HepG2 (cell line): ENCODE data around the gene SEMA3G. TPM values are rescaled to one million over a fixed set of nuclear protein-coding genes. Genes with fewer than 3 reads are reported as not detected.
A peak's percentile ranks its signal among the peaks of the same experiment; 100 is the strongest.

Experiments used
- ATAC-seq: fragments of 200-7000 bp; cut with Tn5 transposase; 3 replicates; pipeline ENCODE4 v1.9.1; 2020; ENCODE audit warnings: mild to moderate bottlenecking, moderate library complexity
- Bru-seq: library from RNA; stranded (reverse); fragments of 400-500 nt; gene quantifications from one replicate; lab custom pipeline; 2021; lab: Mats Ljungman, UMichigan
- BruChase-seq, 2 experiments: library from RNA; stranded (reverse); fragments of 400-500 nt; gene quantifications; one replicate each; lab custom pipeline; 2021; lab: Mats Ljungman, UMichigan
- BruUV-seq: library from RNA; stranded (reverse); fragments of 400-500 nt; replicated peaks from 2 replicates; lab custom pipeline; 2021; lab: Mats Ljungman, UMichigan
- CTCF ChIA-PET: fragments of 300-600 bp; formaldehyde crosslinking; extraction: SDS; loops from one replicate; lab custom pipeline; 2021; ENCODE audit warnings: low total read pairs, inconsistent platforms, low intra/inter-chr PET ratio; lab: Yijun Ruan, JAX
- POLR2A ChIA-PET: fragments of 350-600 bp; sonication (Branson Sonifier 250); formaldehyde crosslinking; loops from one replicate; lab custom pipeline; 2020; ENCODE audit warnings: antibody characterized with exemption, inconsistent platforms; lab: Yijun Ruan, JAX
- DNase-seq: peaks from one replicate; pipeline ENCODE4 v3.0.0-alpha.2; 2015; ENCODE audit warnings: low spot score
- FAIRE-seq: peaks from 3 replicates; lab custom pipeline; 2011; peaks lifted over from hg19 to GRCh38; lab: Jason Lieb, UNC
- H2AFZ ChIP-seq: one replicate; pipeline ENCODE4 v1.6.1; 2011; ENCODE audit warnings: low read length, inconsistent platforms
- H3K27ac ChIP-seq: fragments of 300-600 bp; 3 replicates; pipeline ENCODE4 v1.8.0; 2011; ENCODE audit warnings: mixed run types, mild to moderate bottlenecking, mixed read lengths, low read length, inconsistent platforms; ENCODE audit not compliant: insufficient read depth; ENCODE audit errors: extremely low read length
- H3K27me3 ChIP-seq, 2 experiments: fragments of 200-600 bp in 1 of 2; 2 replicates in 1 of 2; 3 replicates in 1 of 2; pipeline versions ENCODE4 v1.6.0 to v1.8.0; 2011; ENCODE audit warnings: low read length in 2 of 2, mild to moderate bottlenecking in 2 of 2, moderate library complexity in 2 of 2, inconsistent platforms in 1 of 2; ENCODE audit not compliant: insufficient read depth in 2 of 2, control insufficient read depth in 1 of 2
- H3K36me3 ChIP-seq, 2 experiments: fragments of 200-600 bp in 1 of 2; replicated peaks in 1 of 2; 2 replicates in 1 of 2; 3 replicates in 1 of 2; pipeline versions ENCODE4 v1.5.1 to v1.8.0; 2011; ENCODE audit warnings: low read length in 2 of 2, inconsistent platforms in 1 of 2; ENCODE audit not compliant: insufficient read depth in 2 of 2, control insufficient read depth in 1 of 2
- H3K4me1 ChIP-seq: 2 replicates; pipeline ENCODE4 v1.5.1; 2012; ENCODE audit warnings: low read length, inconsistent platforms; ENCODE audit not compliant: insufficient read depth
- H3K4me2 ChIP-seq: 2 replicates; pipeline ENCODE4 v1.6.0; 2011; ENCODE audit warnings: low read depth, low read length, inconsistent platforms
- H3K4me3 ChIP-seq, 3 experiments: fragments of 200-600 bp in 1 of 3; sonication (generic), shearing (Covaris generic) in 1 of 3; replicated peaks in 1 of 3; 2 replicates each; pipeline ENCODE4 v1.5.1; 2011 to 2016; ENCODE audit warnings: low read length in 3 of 3, inconsistent platforms in 2 of 3, low read depth in 2 of 3, mild to moderate bottlenecking in 2 of 3, control low read depth in 1 of 3, mixed read lengths in 1 of 3; ENCODE audit not compliant: insufficient read depth in 1 of 3
- H3K79me2 ChIP-seq: one replicate; pipeline ENCODE4 v1.6.1; 2011; ENCODE audit warnings: low read length, inconsistent platforms; ENCODE audit not compliant: insufficient read depth
- H3K9ac ChIP-seq: 2 replicates; pipeline ENCODE4 v1.6.0; 2011; ENCODE audit warnings: mild to moderate bottlenecking, low read depth, low read length, inconsistent platforms; ENCODE audit not compliant: insufficient read depth
- H3K9me3 ChIP-seq: 2 replicates; pipeline ENCODE4 v1.5.1; 2012; ENCODE audit warnings: mild to moderate bottlenecking, low read length
- H4K20me1 ChIP-seq: 2 replicates; pipeline ENCODE4 v1.6.0; 2011; ENCODE audit warnings: inconsistent platforms, mild to moderate bottlenecking, low read length, moderate library complexity; ENCODE audit not compliant: insufficient read depth
- MAFG ChIP-seq: sonication (generic); formaldehyde crosslinking; IDR thresholded peaks from 2 replicates; pipeline ENCODE4 v1.5.1; 2020; ENCODE audit warnings: mild to moderate bottlenecking, missing genetic modification reagents
- ZNF180 ChIP-seq: sonication (generic); formaldehyde crosslinking; IDR thresholded peaks from 2 replicates; pipeline ENCODE4 v1.4.0; 2020; ENCODE audit warnings: low read depth, missing genetic modification reagents, borderline replicate concordance
- ZNF598 ChIP-seq: sonication (generic); formaldehyde crosslinking; IDR thresholded peaks from 2 replicates; pipeline ENCODE4 v1.5.1; 2020; ENCODE audit warnings: mild to moderate bottlenecking, missing genetic modification reagents, borderline replicate concordance
- ZNF841 ChIP-seq: sonication (generic); formaldehyde crosslinking; IDR thresholded peaks from 2 replicates; pipeline ENCODE4 v1.8.1; 2023; ENCODE audit warnings: missing genetic modification reagents, borderline replicate concordance
- ZNF883 ChIP-seq: sonication (generic); formaldehyde crosslinking; IDR thresholded peaks from 2 replicates; pipeline ENCODE4 v1.5.1; 2020; ENCODE audit warnings: mild to moderate bottlenecking, missing genetic modification reagents; ENCODE audit errors: not compliant biosample characterization
- WGBS: methylation state at CpG from one replicate; pipeline ENCODE4 v1.1.6; 2017; ENCODE audit warnings: low lambda C conversion rate; 5-methylcytosine and 5-hydroxymethylcytosine counted together
- in situ Hi-C: cut with HindIII; loops from 2 replicates; pipeline ENCODE4 v1.10.0; 2017; ENCODE audit warnings: low pct_unique_long_range_greater_than_20kb; ENCODE audit not compliant: extremely low pct_ligation_motif_present
- intact Hi-C: fragments of 100-400 bp; cut with micrococcal nuclease; formaldehyde crosslinking; loops from one replicate; pipeline ENCODE4 v1.10.0; 2022; ENCODE audit not compliant: unreplicated experiment
- long read RNA-seq, 2 experiments: library from RNA in 1 of 2; library from polyadenylated mRNA in 1 of 2; stranded (forward) in 1 of 2; unstranded in 1 of 2; transcript quantifications; one replicate each; pipeline ENCODE4 v2.0.0, GENCODE V29; 2019 to 2022
- polyA minus RNA-seq, 3 experiments: library from RNA; depleted of rRNA, polyadenylated mRNA; stranded (reverse); fragments of >200 nt; gene quantifications; 2 replicates each; pipeline ENCODE4 v1.2.3, GENCODE V29; 2011; ENCODE audit warnings: low replicate concordance in 1 of 3
- polyA plus RNA-seq, 8 experiments: library from polyadenylated mRNA; depleted of rRNA in 3 of 8; stranded (reverse) in 7 of 8; unstranded in 1 of 8; fragments of >200 nt; fragmentation: Illumina TruSeq in 4 of 8; extraction: Trizol in 4 of 8; gene quantifications; 2 replicates each; pipeline versions ENCODE4 v1.2.1 to v1.2.3, GENCODE V29; 2011 to 2016; ENCODE audit warnings: low read depth in 4 of 8, missing spikeins in 1 of 8, mixed read lengths in 1 of 8; ENCODE audit not compliant: insufficient read depth in 1 of 8
- total RNA-seq, 5 experiments: library from RNA; depleted of rRNA; stranded (reverse); fragments of >200 nt; fragmentation: Illumina TruSeq; extraction: Trizol; gene quantifications; 2 replicates each; pipeline ENCODE4 v1.2.3, GENCODE V29; 2016; ENCODE audit warnings: low read depth in 1 of 5
- TF ChIP-seq, protein P1 (sequence below): sonication (generic); formaldehyde crosslinking; IDR thresholded peaks from 2 replicates; pipeline ENCODE4 v1.8.0; 2022; ENCODE audit warnings: low read depth, missing genetic modification reagents
- TF ChIP-seq, protein P2 (sequence below): sonication (generic); formaldehyde crosslinking; IDR thresholded peaks from 2 replicates; pipeline ENCODE4 v1.8.1; 2023; ENCODE audit warnings: missing genetic modification reagents, inconsistent platforms, borderline replicate concordance
- TF ChIP-seq, protein P3 (sequence below): IDR thresholded peaks from 2 replicates; pipeline ENCODE4 v1.6.1; 2016; ENCODE audit warnings: mild to moderate bottlenecking
- TF ChIP-seq, protein P4 (sequence below): sonication (generic); formaldehyde crosslinking; conservative IDR thresholded peaks from 2 replicates; pipeline ENCODE4 v1.8.0; 2022; ENCODE audit warnings: mild to moderate bottlenecking, moderate library complexity, missing genetic modification reagents

Gene SEMA3G
- total RNA-seq (2016; rRNA removed; fragmentation: Illumina TruSeq; extraction: Trizol): 2.0 and 6.1 TPM in 2 replicates
- total RNA-seq (2016; cell fraction: cytosol; rRNA removed; fragmentation: Illumina TruSeq; extraction: Trizol; ENCODE audit: low read depth): 0.44 and 0.61 TPM in 2 replicates
- total RNA-seq (2016; cell fraction: insoluble cytoplasmic fraction; rRNA removed; fragmentation: Illumina TruSeq; extraction: Trizol): 1.9 and 7.2 TPM in 2 replicates
- total RNA-seq (2016; cell fraction: membrane; rRNA removed; fragmentation: Illumina TruSeq; extraction: Trizol): 1.0 and 1.1 TPM in 2 replicates
- total RNA-seq (2016; cell fraction: nucleus; rRNA removed; fragmentation: Illumina TruSeq; extraction: Trizol): 5.8 and 8.3 TPM in 2 replicates
- polyA plus RNA-seq (2011; rRNA removed): 8.3 and 13.4 TPM in 2 replicates
- 8.0 and 10.3 TPM in 2 replicates for polyA plus RNA-seq (2011; cell fraction: cytosol; rRNA removed)
- 21.7 and 30.5 TPM in 2 replicates for polyA plus RNA-seq (2011; cell fraction: nucleus; rRNA removed)
- 14.2 and 15.4 TPM in 2 replicates for polyA plus RNA-seq (2012)
- polyA plus RNA-seq (2016; cell fraction: cytosol; fragmentation: Illumina TruSeq; extraction: Trizol; ENCODE audit: low read depth): 0.33 and 0.36 TPM in 2 replicates
- 1.4 and 2.1 TPM in 2 replicates for polyA plus RNA-seq (2016; cell fraction: insoluble cytoplasmic fraction; fragmentation: Illumina TruSeq; extraction: Trizol; ENCODE audit: low read depth)
- polyA plus RNA-seq (2016; cell fraction: membrane; fragmentation: Illumina TruSeq; extraction: Trizol; ENCODE audit: low read depth): 0.62 and 0.71 TPM in 2 replicates
- 8.4 and 8.8 TPM in 2 replicates for polyA plus RNA-seq (2016; cell fraction: nucleus; fragmentation: Illumina TruSeq; extraction: Trizol; ENCODE audit: insufficient read depth, low read depth)
- polyA minus RNA-seq (2011; rRNA and poly(A)+ RNA removed; ENCODE audit: low replicate concordance): 1.2 and 22.3 TPM in 2 replicates
- 6.4 and 10.0 TPM in 2 replicates for polyA minus RNA-seq (2011; cell fraction: cytosol; rRNA and poly(A)+ RNA removed)
- polyA minus RNA-seq (2011; cell fraction: nucleus; rRNA and poly(A)+ RNA removed): 11.9 and 12.6 TPM in 2 replicates
- Bru-seq, nascent RNA: percentile 57 among the genes with signal in this experiment
- BruChase-seq, experiment 1, labeled RNA remaining after a 6-hour chase: percentile 59 among the genes with signal in this experiment
- BruChase-seq, experiment 2, labeled RNA remaining after a 2-hour chase: percentile 51 among the genes with signal in this experiment
- long read RNA-seq, experiment 1, partial matches to known transcripts: 1 of 3 reads
- long read RNA-seq, experiment 1, other reads (novel, unspliced or antisense): 2 of 3 reads
- long read RNA-seq, experiment 2, full-length matches to known transcripts: 6 of 37 reads
- long read RNA-seq, experiment 2, partial matches to known transcripts: 6 of 37 reads
- long read RNA-seq, experiment 2, other reads (novel, unspliced or antisense): 25 of 37 reads

DNA sequence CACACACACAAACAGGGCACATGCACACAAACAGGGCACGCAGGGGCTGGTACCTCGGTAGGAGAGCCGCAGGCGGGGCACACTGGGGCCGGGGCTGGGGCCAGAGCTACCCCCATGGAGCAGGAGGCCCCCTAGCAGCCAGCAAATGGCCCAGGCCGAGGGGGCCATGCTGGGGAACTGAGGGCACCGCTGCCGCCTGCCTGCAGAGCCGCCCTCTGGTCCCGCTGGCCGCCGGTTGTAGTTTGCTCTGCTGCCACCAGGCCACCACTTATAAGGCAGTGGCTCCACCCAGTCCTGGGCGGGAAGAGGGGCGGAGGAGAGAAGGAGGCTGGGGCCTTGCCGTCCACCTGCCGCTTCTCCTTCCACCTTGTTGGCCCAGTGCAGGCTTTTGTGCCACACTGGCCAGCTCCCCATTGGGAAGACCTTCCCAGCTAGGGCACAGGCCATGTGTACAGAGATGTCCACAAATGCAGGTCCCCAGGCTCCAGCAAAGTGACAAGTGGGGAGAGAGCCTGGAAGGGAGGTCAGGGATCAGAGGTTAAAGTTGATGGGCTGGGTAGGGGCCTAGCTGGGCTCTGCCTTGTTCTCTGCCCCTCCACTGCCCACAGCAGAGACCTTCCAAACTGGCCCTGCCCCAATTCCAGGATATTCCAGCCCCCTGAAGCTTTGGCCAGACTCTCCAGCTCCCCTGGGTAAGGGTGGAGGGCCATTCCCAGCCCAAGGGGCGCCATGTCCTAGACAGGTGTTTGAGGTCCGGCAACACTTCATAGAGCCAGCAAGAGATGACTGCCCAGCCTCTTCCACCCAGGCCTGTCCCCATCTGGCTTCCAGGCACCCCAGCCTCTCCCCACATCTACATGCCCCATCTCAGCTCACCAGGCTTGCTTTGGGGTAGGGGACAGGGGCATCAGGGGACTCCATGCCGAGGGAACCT lies at the start of gene SEMA3G:
Gene SEMA3G, minus strand, starts transcription at position 244 of the 934 bp plus-strand sequence. Its CDS starts 76 bp downstream, at position 168.
- peak within 1 kb of the TSS; percentile 52 to 79 (median 78) for H3K4me3 ChIP-seq
- ChIA-PET POLR2A (interaction anchor here (1.0 to 3.6 kb wide), 7 partner anchors 9 to 291 kb away, joined by 3 to 14 read pairs (median 7); partner anchors contain the start of genes NISCH, POC1A and TNNC1), CTCF (interaction anchor here (1.2 to 4.6 kb wide), 2 partner anchors 16 to 33 kb away, joined by 4 to 83 read pairs; no protein-coding TSS in a partner anchor)
- peak within 1 kb of the TSS; percentile 85 for H3K4me2 ChIP-seq
- H3K79me2 ChIP-seq: no peaks in the 10 kb centered on the region
- H3K9me3 ChIP-seq: no peaks in the 10 kb centered on the region
- no TSS peak for BruUV-seq
- ATAC-seq (peak; percentile 92), DNase-seq (peak; percentile 76), FAIRE-seq (peak; percentile 66)
- in situ Hi-C loops (no loop called here), intact Hi-C loops (loop anchor here (2.0 kb wide), 1 partner anchor 154 kb away; no protein-coding TSS in a partner anchor)
- no peaks in the 10 kb centered on the region for H3K27me3 ChIP-seq
- no peak within 1 kb of the TSS for H2AFZ ChIP-seq
- peak within 1 kb of the TSS; percentile 31 for H3K27ac ChIP-seq
- H4K20me1 ChIP-seq: no peaks in the 10 kb centered on the region
- peak within 1 kb of the TSS; percentile 80 for H3K9ac ChIP-seq
- WGBS: 10% methylated on average over 14 of the region's 19 CpGs
- H3K36me3 ChIP-seq: no peaks in the 10 kb centered on the region; a peak in 2 of 5 replicates
- H3K4me1 ChIP-seq: peaks cover 78% of the 10 kb centered on the region
- TF ChIP-seq, protein P1, sequence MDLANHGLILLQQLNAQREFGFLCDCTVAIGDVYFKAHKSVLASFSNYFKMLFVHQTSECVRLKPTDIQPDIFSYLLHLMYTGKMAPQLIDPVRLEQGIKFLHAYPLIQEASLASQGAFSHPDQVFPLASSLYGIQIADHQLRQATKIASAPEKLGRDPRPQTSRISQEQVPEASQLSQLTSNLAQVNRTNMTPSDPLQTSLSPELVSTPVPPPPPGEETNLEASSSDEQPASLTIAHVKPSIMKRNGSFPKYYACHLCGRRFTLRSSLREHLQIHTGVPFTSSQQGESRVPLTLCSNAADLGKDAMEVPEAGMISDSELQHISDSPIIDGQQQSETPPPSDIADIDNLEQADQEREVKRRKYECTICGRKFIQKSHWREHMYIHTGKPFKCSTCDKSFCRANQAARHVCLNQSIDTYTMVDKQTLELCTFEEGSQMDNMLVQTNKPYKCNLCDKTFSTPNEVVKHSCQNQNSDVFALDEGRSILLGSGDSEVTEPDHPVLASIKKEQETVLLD (CRISPR knock-in tag): no peak
- TF ChIP-seq ZNF598: peak; percentile 17; the same call in 1 of the 2 replicates
- TF ChIP-seq ZNF841 (CRISPR knock-in tag): no peak
- TF ChIP-seq, protein P2, sequence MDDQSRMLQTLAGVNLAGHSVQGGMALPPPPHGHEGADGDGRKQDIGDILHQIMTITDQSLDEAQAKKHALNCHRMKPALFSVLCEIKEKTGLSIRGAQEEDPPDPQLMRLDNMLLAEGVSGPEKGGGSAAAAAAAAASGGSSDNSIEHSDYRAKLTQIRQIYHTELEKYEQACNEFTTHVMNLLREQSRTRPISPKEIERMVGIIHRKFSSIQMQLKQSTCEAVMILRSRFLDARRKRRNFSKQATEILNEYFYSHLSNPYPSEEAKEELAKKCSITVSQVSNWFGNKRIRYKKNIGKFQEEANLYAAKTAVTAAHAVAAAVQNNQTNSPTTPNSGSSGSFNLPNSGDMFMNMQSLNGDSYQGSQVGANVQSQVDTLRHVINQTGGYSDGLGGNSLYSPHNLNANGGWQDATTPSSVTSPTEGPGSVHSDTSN (CRISPR knock-in tag): no peak
- no peak for TF ChIP-seq ZNF883 (CRISPR knock-in tag)
- no peak for TF ChIP-seq MAFG (CRISPR knock-in tag)
- TF ChIP-seq, protein P3, sequence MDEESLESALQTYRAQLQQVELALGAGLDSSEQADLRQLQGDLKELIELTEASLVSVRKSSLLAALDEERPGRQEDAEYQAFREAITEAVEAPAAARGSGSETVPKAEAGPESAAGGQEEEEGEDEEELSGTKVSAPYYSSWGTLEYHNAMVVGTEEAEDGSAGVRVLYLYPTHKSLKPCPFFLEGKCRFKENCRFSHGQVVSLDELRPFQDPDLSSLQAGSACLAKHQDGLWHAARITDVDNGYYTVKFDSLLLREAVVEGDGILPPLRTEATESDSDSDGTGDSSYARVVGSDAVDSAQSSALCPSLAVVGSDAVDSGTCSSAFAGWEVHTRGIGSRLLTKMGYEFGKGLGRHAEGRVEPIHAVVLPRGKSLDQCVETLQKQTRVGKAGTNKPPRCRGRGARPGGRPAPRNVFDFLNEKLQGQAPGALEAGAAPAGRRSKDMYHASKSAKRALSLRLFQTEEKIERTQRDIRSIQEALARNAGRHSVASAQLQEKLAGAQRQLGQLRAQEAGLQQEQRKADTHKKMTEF: peak; percentile 81; the same call in 1 of the 2 replicates
- no peak for TF ChIP-seq ZNF180 (CRISPR knock-in tag)
- TF ChIP-seq, protein P4, sequence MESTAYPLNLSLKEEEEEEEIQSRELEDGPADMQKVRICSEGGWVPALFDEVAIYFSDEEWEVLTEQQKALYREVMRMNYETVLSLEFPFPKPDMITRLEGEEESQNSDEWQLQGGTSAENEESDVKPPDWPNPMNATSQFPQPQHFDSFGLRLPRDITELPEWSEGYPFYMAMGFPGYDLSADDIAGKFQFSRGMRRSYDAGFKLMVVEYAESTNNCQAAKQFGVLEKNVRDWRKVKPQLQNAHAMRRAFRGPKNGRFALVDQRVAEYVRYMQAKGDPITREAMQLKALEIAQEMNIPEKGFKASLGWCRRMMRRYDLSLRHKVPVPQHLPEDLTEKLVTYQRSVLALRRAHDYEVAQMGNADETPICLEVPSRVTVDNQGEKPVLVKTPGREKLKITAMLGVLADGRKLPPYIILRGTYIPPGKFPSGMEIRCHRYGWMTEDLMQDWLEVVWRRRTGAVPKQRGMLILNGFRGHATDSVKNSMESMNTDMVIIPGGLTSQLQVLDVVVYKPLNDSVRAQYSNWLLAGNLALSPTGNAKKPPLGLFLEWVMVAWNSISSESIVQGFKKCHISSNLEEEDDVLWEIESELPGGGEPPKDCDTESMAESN (CRISPR knock-in tag): no peak
